ENCODE measurements around the gene SNAP25. TPM values are rescaled to one million over a fixed set of nuclear protein-coding genes. Genes with fewer than 3 reads are reported as not detected.

The SNAP25 gene
- total RNA-seq, 1 donor from 2014 or later, result 0.22 TPM

- intact Hi-C loops (cut with micrococcal nuclease), result no loop called here
- no peaks in the 10 kb centered on the region for H3K9me3 ChIP-seq (replicated peaks)
- no peak for TF ChIP-seq CTCF (IDR thresholded peaks at IDR 0.05; ENCODE audit: borderline replicate concordance)
- H3K27ac ChIP-seq (replicated peaks), result no peak overlapping the region
- H3K27me3 ChIP-seq (ENCODE audit: low read depth), result no peaks in the 10 kb centered on the region
- H3K4me3 ChIP-seq, result no peak overlapping the region
- H3K36me3 ChIP-seq, result no peaks in the 10 kb centered on the region
- H3K4me1 ChIP-seq, result no peaks in the 10 kb centered on the region
- no peak for DNase-seq
Observed at GRCh38 chr20:10306440-10307358, 88.1 kb downstream of the SNAP25 start.

GRCh38 chr20:10307359-10307735, 88.7 kb downstream of the SNAP25 start:
- Histone ChIP-seq H3K4me1 (no peaks in the 10 kb centered on the region), H3K9me3 (replicated peaks) (no peaks in the 10 kb centered on the region), H3K27me3 (ENCODE audit: low read depth) (no peaks in the 10 kb centered on the region), H3K4me3 (no peak overlapping the region), H3K36me3 (no peaks in the 10 kb centered on the region), H3K27ac (replicated peaks) (no peak overlapping the region)
- intact Hi-C loops (cut with micrococcal nuclease), result no loop called here
- no peak for DNase-seq
- TF ChIP-seq CTCF (IDR thresholded peaks at IDR 0.05; ENCODE audit: borderline replicate concordance), result no peak

DNA sequence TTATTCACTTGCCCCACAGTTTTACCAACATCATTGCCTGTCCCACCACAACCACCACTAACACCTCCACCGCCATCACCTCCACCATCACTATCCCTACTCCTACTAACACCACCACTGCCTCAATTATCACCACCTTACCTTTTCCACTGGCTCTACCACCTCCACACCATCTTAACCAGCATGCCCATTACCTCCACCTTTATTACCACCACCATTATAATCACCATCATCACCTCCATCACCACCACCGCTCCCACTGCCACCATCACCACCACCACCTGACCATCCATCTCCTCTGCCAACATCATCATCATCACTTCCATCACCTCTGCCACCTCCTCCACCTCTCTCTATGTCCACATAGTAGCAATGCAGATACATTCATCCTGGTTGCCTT, 90.0 kb downstream of the SNAP25 start:
- Histone ChIP-seq H3K27me3 (ENCODE audit: low read depth) (peaks cover 7% of the 10 kb centered on the region), H3K4me3 (no peak overlapping the region), H3K4me1 (peaks cover 4% of the 10 kb centered on the region), H3K9me3 (replicated peaks) (no peaks in the 10 kb centered on the region), H3K27ac (replicated peaks) (no peak overlapping the region), H3K36me3 (no peaks in the 10 kb centered on the region)
- no peak for TF ChIP-seq CTCF (IDR thresholded peaks at IDR 0.05; ENCODE audit: borderline replicate concordance)
- intact Hi-C loops (cut with micrococcal nuclease), result no loop called here
- DNase-seq, result no peak

DNA sequence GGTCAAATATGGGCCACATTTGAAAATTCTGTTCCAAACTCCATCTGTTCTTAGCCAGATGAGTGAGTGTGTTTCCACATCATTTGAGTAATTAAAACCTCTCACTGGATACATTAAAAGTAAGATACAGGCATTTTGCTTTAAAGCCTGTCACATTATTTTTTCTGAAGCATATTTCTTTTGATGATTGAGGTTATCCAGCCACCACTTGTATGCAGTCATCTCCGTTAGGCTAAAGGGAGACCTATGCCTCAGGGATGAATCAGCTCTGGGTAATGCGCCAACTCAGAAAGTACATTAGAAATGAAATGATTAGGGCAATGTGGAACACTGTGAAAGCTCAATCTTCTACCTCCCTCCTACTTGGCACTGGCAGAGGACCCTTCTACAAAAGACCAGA, 90.7 kb downstream of the SNAP25 start:
- intact Hi-C loops (cut with micrococcal nuclease), result no loop called here
- H3K27ac ChIP-seq (replicated peaks), result no peak overlapping the region

DNA sequence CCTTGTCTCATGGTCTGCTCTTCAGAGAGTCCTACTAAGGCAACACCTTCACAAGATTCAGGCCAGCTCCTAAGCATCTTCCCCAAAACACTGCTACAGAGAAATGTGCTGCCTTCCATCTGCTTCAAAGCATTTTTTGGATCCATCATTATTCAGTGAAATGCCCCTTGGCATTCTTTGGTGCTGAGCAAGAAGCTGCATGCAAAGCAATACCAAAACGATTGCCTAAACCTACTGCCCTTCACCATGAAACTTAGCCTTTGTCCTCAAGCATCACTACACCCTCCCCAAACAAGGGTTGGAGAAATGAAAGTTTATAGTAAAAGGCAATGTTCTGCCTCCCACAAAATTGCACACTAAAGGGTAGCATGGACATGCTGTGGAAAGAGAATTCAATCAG, 93.5 kb downstream of the SNAP25 start:
- Histone ChIP-seq H3K4me3 (no peak overlapping the region), H3K36me3 (no peaks in the 10 kb centered on the region), H3K9me3 (replicated peaks) (peaks cover 4% of the 10 kb centered on the region), H3K27me3 (ENCODE audit: low read depth) (peaks cover 17% of the 10 kb centered on the region), H3K27ac (replicated peaks) (no peak overlapping the region), H3K4me1 (peaks cover 14% of the 10 kb centered on the region)
- intact Hi-C loops (cut with micrococcal nuclease), result no loop called here
- TF ChIP-seq CTCF (IDR thresholded peaks at IDR 0.05; ENCODE audit: borderline replicate concordance), result no peak
- no peak for DNase-seq

More for the DNA sequence above, 90.7 kb downstream of the SNAP25 start:
- no peak for DNase-seq
- Histone ChIP-seq H3K36me3 (no peaks in the 10 kb centered on the region), H3K4me1 (peaks cover 8% of the 10 kb centered on the region), H3K4me3 (no peak overlapping the region), H3K27me3 (ENCODE audit: low read depth) (peaks cover 14% of the 10 kb centered on the region), H3K9me3 (replicated peaks) (no peaks in the 10 kb centered on the region)
- no peak for TF ChIP-seq CTCF (IDR thresholded peaks at IDR 0.05; ENCODE audit: borderline replicate concordance)

Data from left ventricle myocardium inferior (tissue), 1 donor.